Effector CD8-positive, alpha-beta T cell (primary cell): Measurements from ENCODE around the gene STOML1.
"Not testable (repeated sequence)": the region's sequence is repeated elsewhere in the genome, so short reads cannot be mapped to it uniquely, and the experiment has no call there.

Source experiments
- DNase-seq: peaks from one replicate; lab custom pipeline; 2025; lab: John Stamatoyannopoulos, UW

STOML1 gene

GRCh38 chr15:73987250-73987649 is 4.8 kb downstream of the STOML1 start:
- no peak for DNase-seq

DNA sequence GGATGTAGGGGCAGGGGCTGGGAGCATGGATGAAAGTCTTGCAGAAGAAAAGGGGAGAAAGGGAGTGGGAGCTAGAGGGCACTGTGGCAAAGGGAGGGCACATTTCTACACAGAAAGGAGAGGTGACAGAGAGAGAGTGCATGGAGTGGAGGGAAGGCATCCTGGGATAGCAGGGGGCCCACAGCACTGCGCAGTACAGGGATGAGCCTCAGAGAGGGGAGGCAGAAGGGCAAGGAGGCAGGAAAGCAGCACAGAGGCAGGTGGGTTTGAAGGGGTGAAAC is 5.4 kb downstream of the STOML1 start:
- DNase-seq = no peak

GRCh38 chr15:73986055-73986775 is 5.9 kb downstream of the STOML1 start:
- DNase-seq = no peak

DNA sequence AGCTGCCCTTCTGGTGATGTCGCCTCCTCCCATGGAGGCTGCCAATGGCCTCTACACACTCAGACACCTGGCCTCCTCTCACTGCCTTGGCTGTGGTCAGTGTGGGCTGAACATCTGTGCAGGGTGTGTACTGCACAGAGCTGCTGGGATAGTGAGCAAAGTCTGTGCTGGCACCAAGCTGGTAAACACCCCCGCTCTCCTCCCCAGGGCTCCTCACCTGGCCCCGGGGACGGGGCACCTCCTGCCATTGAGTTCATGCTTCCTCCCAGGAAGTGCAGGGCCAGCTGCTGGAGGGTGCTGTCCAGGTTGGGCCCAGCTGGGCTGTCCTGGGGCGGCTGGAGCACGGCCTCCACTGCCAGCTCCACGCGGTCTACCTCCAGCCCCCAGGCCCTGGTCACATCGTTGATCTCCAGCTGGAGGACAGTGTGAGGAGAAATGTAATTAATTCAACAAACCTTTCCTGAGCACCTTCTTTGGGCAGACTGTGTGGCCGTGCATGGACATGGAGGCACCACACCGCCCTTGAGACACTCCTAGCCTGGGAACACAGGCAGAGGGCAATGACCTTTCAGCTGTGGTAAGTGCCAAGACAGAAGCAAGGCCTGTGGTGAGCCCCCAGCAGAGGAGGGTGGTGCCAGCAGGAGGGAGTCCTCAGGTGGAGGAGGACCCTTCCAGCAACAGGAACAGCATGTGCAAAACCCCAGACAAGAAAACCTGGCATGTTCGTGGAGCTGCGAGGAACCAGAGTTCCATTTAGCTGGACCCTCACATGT is 6.8 kb downstream of the STOML1 start:
- no peak for DNase-seq

DNA sequence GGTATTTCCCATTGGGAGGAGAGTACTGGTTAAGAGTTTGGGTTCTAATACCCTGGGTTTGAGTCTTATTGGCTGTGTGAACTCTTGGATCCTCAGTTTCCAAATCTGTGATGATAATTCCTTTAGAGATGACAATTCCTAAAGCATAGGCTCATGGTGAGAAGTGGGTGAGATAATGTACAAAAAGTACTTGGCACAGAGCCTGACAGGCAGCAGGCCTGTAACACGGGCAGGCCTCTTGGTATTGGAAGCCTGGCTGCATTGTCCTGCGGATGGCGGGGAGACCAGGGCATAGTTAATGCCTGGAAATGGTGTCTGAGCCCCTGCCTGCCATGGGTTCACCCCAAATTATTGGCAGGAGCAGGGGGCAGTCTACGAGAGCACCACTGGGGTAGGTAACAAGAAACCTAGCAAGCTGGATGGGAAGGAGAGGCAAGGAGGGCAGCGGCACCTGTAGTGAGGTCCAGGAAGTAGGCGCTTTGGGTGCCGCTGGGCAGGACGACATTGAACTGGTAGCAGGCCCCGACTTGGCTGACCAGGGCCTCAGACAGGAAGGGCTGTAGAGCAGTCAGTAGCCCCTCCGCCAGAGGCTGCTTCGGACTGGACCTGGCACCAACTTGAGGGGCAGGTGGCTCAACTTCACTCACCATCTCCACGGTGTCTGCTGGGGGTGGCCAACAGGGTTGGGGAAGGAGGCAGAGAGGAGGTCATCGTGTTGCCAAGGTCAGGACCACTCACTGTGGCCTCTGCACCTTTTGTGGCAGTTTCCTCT is 7.7 kb downstream of the STOML1 start:
- DNase-seq = no peak

DNA sequence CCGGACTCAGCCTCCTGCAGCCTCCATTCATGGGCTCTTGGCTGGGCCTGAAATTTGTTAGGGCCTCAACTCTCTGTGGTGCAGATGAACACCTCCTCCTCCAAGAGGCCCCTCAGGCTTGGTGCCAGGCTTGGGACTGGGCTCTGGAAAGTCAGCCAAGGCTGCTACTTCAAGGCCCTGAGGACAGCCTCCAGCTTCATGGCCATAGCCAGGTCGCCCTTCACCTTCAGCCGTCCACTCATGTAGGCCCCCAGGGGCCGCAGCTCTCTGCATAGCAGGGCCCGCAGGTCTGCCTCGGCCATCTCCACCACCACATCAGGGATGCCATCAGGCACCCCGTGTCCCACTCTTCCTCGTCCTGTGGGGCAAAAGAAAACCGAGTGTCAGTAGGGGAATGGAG is 8.3 kb downstream of the STOML1 start:
- no peak for DNase-seq

GRCh38 chr15:73983211-73983727 is 8.8 kb downstream of the STOML1 start:
- DNase-seq = no peak

DNA sequence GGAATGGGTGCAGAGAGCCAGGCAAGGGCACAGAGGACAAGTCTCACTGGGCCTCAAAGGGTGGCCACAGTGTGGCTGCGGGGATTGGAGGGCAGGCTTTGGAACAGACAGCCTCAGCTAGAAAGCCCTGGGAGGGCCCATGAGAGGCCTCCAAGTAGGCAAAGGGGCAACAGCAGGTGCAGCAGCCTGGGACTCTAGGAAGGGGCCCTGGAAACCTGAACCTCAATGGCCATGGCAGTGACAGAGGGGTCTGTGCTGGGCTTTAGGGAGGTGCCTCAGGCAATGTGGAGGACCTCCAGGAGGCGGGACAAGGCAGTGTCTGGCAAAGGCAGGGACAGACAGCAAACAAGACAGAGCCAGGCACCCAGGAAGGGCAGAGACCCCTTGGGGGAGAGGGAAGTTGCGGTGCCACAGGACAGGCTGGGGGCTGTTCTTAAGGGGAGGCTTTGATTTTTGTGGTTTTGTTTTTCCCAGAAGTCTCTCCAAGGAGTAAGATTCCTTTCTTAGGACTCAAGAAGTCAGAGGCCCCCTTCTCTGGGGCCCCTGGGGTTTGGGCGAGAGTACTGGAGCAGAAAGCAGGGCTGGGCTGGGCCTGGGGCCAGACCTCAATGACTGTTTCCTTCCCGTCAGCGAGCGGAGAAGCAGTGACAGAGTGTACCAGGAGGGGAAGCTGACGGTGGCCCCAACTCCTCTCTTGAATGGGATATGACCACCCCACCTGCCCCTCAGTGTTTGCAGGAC is 9.7 kb downstream of the STOML1 start:
- no peak for DNase-seq

GRCh38 chr15:73981761-73982221 is 10.3 kb downstream of the STOML1 start:
- DNase-seq = no peak

GRCh38 chr15:73979636-73980035 is 12.5 kb downstream of the STOML1 start:
- DNase-seq = no peak

DNA sequence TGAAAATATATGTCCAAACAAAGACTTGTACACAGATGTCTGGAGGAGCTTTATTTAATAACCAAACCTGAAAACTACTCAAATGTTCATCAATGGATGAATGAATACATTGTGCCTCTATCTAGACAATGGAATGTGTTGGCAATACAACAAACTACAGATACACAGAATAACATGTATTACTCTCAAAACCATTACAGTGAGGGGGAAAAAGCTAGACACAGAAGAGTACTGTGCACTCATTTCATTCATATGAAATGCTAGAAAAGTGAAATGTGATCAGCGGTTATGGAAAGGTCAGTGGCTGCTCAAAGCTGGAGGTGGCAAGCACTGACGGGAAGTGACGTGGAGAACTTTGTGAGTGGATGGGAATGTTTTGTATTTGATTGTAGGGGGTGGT is 13.2 kb downstream of the STOML1 start:
- DNase-seq = no peak

- DNase-seq = peak; percentile 9
These were observed 16.5 kb downstream of the STOML1 start for GRCh38 chr15:73975440-73976125.

- DNase-seq = not testable (repeated sequence)
These were observed 18.4 kb downstream of the STOML1 start for GRCh38 chr15:73973683-73974200.

DNA sequence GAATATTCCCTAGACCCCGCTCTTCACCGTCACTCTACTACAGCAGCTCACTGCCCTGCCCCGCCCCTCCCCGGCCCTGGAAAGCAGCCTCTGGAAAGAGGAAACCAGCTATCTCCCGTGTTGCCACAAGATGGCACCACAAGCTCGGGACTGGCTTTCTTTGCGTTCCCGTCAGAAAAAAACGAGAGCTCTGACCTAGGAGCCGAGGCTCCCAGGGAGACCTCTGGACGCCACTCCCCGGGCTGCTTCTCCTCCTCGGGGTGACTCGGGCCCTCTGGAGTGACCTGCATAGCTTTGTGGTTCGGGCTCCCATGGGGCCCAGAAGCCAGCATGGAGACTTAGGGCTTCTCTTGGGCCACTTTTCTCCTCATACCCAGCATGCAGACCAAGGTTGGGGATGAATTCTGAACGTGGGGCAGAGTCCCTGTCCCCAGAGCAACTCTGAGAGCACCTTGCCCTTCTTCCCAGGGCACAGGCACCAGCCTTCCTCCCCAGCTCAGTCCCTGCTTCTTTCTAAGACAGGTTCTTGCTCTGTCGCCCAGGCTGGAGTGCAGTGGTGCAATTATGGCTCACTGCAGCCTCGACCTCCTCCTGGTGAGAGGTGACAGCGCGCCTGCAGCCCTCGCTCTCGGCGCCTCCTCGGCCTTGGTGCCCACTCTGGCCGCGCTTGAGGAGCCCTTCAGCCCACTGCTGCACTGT is 19.0 kb downstream of the STOML1 start:
- peak; percentile 66 for DNase-seq

GRCh38 chr15:73969151-73969759 is 22.8 kb downstream of the STOML1 start:
- no peak for DNase-seq

- DNase-seq = no peak
These were observed 23.6 kb downstream of the STOML1 start for GRCh38 chr15:73968461-73968860.

DNA sequence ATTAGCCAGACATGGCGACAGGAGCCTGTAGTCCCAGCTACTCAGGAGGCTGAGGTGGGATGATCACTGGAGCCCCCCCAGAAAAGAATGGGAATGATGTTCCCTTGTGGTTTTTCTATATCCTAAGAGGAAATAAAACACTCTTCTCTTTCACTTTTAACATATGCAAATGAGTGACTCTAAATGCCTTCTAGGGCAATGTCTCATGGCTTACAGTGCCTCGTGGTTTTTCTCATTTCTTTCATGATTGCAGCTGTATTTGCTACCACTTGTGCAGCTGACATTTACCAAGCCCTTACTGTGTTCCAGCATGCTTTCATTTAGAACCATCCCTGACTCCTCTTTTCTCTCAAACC is 26.4 kb downstream of the STOML1 start:
- DNase-seq = no peak

- DNase-seq = no peak
These were observed 26.9 kb downstream of the STOML1 start for GRCh38 chr15:73965094-73965757.

DNA sequence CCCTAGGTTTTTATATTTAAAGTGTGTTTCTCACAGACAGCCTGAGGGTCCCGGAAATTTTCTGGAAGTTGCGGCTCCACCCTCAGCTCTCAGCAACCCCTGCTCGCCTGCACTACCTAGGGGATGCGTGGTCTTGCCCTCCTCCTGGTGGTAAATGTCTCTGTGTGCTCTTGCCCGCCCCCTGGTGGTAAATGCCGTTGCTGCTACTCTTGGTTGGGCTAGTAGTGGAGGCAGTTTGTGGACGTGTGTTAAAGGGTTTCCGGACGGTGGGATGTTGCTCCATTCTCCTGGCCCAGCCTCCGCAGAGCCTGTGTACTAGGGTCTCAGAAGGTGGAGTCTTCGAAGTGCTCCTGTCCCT is 27.4 kb downstream of the STOML1 start:
- peak; percentile 81 for DNase-seq

- DNase-seq = no peak
These were observed 29.7 kb downstream of the STOML1 start for GRCh38 chr15:73962433-73962832.
